Fibroblast of peridontal ligament (primary cell): ENCODE measurements around the gene SMU1.
A peak's percentile ranks its signal among the peaks of the same experiment; 100 is the strongest.

ENCODE experiments used
- DNase-seq: peaks from one replicate; pipeline ENCODE4 v3.0.0-alpha.2; 2010; ENCODE audit errors: extremely low read depth

The SMU1 gene

GRCh38 chr9:33046061-33046460 lies 30.4 kb downstream of the SMU1 start:
- no peak for DNase-seq

- no peak for DNase-seq
Measured at GRCh38 chr9:33044677-33045282, 31.7 kb downstream of the SMU1 start.

GRCh38 chr9:33044162-33044673 lies 32.3 kb downstream of the SMU1 start:
- peak; percentile 92 for DNase-seq

DNA sequence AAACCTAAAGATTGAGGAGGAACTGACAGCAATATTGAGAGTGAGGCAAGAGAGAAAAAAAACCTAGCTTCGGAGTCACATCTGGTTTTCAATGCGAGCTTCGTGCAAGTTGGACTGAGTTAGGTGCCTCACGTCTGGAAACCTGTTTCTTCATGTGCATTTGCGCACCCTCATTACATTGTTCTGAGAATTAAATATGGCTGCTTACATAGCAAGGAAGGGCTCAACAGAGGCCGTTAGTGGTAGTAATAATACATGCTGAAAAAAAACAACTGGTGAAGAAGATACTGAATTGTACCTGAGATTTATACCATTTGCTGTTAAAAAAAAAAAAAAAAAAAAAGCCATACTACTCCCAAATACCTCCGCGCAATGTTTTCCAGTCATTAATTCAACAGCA lies 32.8 kb downstream of the SMU1 start:
- peak; percentile 18 for DNase-seq

- DNase-seq: peak; percentile 19
Measured at GRCh38 chr9:33042473-33042872, 34.0 kb downstream of the SMU1 start.

GRCh38 chr9:33041432-33042188 lies 34.9 kb downstream of the SMU1 start:
- DNase-seq: peak; percentile 59

GRCh38 chr9:33040792-33041431 lies 35.6 kb downstream of the SMU1 start:
- peak; percentile 8 for DNase-seq

DNA sequence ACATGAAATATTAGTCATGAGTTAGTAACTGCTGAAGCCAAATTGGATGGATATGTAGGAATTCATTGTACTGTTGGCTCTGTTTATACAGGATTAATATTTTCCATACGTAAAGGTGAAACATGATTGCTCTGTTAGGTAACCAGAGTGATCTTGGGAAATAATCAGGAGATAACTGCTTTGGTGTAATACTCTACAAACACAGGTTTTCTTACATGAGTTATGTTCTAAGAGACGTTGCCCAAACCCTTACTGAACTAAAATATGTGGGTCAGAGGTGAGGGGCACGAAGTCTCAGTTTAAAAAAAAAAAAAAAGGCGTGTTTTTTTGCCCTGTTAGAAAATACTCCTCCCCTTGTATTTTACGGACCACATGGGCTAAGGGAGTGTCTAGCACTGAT lies 43.6 kb downstream of the SMU1 start:
- no peak for DNase-seq

DNA sequence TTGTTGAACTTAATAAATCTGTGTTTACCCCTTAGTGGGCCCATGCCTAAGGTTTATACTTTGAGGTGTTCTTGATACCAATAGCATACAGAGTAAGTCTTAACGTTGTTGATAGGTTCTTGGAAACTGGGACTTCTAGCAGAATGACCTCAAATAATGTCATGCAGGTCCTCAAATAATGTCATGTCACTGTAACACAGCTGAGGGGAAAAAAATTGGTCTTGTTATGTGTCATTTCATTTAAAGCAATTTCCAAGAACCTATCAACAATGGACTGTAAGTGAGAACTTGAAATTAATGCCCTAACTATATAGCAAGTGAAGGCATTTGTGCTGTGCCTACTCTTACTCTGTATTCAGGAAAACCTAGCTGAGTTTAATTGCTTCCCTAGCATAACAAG lies 44.2 kb downstream of the SMU1 start:
- no peak for DNase-seq

GRCh38 chr9:33030285-33030684 lies 46.2 kb downstream of the SMU1 start:
- DNase-seq: no peak

GRCh38 chr9:33029231-33029786 lies 47.2 kb downstream of the SMU1 start:
- DNase-seq: peak; percentile 90

DNA sequence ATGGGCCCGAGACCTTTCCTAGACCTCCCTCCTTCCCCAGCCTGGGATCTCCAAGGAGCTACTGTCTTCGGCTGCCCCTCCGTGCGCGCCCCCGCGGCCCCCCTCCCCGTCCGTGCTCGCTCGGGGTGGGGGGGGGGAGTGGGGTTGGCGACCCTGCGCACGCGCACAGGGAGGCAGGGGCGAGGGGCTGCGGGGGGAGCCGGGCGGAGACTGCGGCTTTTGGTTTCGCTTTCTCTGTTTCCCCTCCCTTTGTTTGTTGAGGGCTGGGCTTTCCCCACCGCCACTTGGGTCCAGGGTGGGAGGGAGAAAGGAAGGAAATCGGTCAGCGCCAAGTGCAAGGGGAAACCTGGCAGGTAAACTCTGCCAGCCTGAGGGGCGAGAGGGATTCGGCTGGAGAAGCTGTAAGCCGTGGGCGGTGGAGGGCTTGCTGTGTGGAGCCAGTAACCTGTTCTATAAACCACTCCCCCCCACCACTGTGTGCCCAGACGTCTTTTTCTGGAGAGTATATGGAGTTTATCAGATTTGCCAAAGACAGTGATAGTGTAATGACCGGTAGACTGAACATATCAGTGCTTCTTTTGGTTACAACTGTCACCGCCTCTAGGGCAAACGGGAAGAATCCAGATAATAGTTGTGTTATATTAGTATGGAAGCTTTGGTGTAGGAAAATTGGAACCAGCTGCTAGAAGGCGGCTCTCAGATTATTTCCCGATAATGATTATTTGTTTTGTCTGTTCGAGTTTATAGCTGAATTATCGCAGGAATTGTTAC lies 50.7 kb downstream of the SMU1 start:
- peak; percentile 43 for DNase-seq

DNA sequence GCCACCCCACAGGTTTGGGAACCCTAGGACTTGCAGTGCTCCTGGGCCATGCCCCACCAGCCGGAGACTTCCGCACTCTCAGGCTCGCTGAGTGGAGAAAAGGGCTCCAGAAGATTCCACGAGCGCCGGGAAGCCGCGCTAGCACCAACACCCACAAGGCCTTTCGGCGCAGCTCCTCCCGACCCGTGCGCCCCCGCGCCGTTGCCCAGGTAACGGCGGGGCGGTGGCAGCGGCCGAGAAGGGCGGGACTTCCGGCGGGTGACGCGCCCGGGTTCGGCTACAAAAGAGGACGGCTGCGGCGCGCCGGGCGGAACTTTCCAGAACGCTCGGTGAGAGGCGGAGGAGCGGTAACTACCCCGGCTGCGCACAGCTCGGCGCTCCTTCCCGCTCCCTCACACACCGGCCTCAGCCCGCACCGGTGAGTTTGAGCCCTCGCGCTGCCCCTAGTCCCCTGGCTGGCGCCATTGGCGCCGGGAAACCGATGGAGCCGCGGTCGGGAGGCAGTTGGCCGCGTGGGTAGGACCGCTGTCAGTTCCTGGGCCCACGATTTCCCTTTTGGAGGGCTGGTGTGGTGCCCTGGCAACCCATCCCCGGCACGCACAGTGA lies 51.4 kb downstream of the SMU1 start, which contains the start of gene DNAJA1:
DNAJA1 (plus strand) TSS at position 308 of the 606 bp plus-strand sequence. CDS start 1,212 bp downstream, outside the sequence.
- peak; percentile 88 for DNase-seq

DNA sequence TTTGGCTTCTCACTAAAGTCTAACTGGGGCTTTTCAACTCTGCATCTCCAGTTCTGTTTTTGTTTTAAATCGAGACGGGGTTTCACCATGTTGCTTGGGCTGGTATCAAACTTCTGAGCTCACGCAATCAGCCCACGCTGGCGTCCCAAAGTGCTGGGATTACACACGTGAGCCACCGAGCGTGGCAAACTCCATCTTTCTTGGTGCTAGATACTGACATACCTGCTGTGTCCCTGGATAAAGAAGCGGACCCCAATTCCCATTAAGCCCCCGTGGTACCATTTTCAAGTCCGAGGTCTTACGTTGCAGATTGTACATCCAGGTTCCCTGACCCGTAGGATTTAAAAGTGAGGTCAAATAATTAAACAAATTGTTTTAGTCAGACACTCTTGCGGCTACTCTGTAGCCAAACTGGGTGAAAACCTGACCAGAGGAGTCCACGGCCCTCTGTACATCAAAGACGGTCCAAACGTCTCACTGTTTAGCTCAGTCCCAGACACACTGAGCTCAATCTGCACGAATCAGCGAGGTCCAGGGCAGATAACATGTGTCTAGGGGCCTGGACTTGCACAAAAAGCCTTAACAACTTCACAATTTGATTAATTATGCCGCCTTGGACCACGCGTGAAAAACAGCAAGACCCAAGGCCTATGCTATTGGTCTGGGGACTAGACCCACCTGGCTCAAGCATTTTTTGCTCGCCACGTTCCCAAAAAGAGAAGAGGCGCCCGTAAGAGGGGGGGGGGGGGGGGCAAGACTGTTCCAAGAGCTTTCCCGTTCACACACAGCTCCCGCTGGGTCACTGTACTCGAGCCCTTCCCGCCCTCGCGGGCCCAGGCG lies 52.1 kb downstream of the SMU1 start:
- peak; percentile 66 for DNase-seq

DNA sequence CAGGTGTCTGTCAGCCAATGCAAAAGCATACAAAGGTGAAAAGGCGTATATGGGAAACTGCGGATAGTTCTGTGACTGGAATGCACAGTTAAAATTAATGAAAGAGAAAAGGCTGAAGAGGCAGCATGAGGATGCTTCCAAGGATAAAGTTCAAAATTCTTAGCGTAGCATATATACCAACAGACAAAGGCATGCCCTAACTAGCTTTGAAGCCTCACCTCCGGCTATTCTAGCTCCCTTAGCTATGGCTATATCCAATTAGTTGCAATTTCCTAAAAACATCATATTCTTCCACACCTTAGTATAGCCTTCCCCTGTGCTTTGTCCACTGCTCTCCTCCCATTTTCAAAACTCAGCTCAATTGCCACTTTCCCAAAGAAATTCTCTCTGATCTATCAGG lies 52.8 kb downstream of the SMU1 start:
- no peak for DNase-seq

- DNase-seq: no peak
Measured at GRCh38 chr9:33022755-33023154, 53.7 kb downstream of the SMU1 start.

DNA sequence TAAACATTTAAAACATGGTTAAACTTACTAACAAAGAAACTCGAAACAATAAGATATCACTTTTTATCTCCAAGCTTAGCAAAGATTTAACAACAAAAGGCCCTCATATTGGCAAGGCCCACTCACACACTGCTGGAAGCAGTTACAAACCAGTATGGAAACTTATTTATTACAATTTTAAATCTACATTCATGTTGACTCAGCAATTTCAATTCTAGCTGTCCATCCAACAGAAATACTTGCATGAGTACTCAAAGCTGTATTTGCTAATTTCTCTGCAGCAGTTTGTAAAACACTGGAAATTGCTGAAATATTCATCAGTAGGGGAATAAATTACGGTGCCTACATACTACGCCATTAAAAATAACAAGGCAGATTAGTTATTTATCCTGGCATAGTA lies 54.2 kb downstream of the SMU1 start:
- DNase-seq: peak; percentile 53

DNA sequence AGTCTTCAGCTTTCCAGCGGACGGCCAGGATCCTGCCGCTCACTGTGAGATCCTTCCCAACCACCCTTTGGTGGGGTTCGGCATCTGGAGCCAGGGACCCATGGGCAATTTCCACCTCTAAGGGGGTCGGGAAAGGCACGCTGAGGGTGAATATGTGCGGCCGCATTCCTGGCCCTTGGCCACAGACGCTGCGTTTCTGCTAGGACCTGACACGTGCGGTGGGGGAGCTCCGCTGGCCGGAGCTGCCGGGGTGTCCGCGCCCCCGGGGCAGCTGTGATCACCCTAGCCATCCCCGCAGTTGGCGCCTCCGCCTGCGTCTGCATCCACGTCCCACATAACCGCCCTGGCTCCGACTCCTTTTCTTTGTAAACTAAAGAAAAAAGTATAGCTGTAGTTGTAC lies 56.7 kb downstream of the SMU1 start:
- DNase-seq: no peak

- DNase-seq: no peak
Measured at GRCh38 chr9:33017283-33018041, 59.0 kb downstream of the SMU1 start.

- no peak for DNase-seq
Measured at GRCh38 chr9:33014665-33015014, 61.8 kb downstream of the SMU1 start.
